ENCODE measurements around the gene CELF3. TPM values are rescaled to one million over a fixed set of nuclear protein-coding genes. Genes with fewer than 3 reads are reported as not detected.

The CELF3 gene
- polyA plus RNA-seq, 1 of the 3 experiments (the other 2 are of a cell fraction) = 0.25 TPM

DNA sequence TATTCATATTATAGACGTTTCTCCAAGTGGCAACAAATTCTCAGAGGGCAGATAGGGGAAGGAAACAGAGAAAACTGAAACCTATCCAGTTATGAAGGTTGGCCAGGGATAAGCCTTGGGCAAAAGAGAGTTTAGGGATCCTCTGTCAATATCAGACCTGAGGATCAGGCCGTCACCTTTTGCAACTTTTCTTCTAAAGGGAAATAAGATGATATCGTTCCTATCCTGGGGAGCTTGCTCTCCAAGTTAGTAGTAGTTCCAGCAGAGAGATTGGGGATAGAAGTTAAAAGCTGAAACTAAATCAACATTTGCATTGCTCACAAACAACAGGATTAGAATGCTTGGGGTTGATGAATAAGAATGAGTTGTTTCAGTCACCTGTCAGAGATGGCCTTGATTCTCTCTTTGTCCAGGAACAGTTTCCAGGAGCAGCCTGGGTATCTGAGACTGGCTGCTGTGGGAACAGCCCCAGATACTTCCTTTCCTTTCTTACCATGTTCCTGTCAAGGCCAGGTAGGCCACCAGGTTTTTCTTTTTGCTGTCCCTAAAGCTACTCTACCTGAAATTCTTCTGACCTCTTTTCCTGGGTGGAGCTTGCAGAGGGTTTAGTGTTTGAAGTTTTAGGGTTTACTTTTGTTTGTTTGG, 7.2 kb upstream of the CELF3 start:
- 65% methylated on average over 3 of the region's 3 CpGs for WGBS (ENCODE audit: low lambda C conversion rate)
- Histone ChIP-seq H3K79me2 (ENCODE audit: insufficient read depth) (no peaks in the 10 kb centered on the region), H3K9me3 (no peaks in the 10 kb centered on the region), H3K4me3 (ENCODE audit: low read depth in 2 of 2, low read length in 1 of 2) (no peak overlapping the region), H3K9me2 (no peaks in the 10 kb centered on the region), H3F3A (replicated peaks; ENCODE audit: insufficient read depth) (no peaks in the 10 kb centered on the region), H3K27me3 (ENCODE audit: insufficient read depth) (no peaks in the 10 kb centered on the region), H4K20me1 (ENCODE audit: insufficient read depth) (no peaks in the 10 kb centered on the region), H2AFZ (ENCODE audit: low read depth) (no peak overlapping the region), H3K9ac (no peak overlapping the region), H3K4me1 (ENCODE audit: control insufficient read depth in 1 of 2, insufficient read depth in 2 of 2, low read depth in 1 of 2, low read length in 1 of 2) (peaks cover 0 to 34% of the 10 kb centered on the region in 2 experiments; a peak in 2 of 4 replicates), H3K4me2 (no peak overlapping the region), H3K36me3 (replicated peaks in 1 of 2; ENCODE audit: control insufficient read depth in 1 of 2, insufficient read depth in 2 of 2, low read length in 1 of 2) (no peaks in the 10 kb centered on the region), H3K27ac (ENCODE audit: low read depth in 2 of 2, low read length in 1 of 2) (no peak overlapping the region)
- TF ChIP-seq SMC3 (IDR thresholded peaks at IDR 0.05; ENCODE audit: low read depth, low read length) = no peak
- TF ChIP-seq, protein P1, sequence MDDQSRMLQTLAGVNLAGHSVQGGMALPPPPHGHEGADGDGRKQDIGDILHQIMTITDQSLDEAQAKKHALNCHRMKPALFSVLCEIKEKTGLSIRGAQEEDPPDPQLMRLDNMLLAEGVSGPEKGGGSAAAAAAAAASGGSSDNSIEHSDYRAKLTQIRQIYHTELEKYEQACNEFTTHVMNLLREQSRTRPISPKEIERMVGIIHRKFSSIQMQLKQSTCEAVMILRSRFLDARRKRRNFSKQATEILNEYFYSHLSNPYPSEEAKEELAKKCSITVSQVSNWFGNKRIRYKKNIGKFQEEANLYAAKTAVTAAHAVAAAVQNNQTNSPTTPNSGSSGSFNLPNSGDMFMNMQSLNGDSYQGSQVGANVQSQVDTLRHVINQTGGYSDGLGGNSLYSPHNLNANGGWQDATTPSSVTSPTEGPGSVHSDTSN (IDR thresholded peaks at IDR 0.05) = no peak
- TF ChIP-seq FOXJ3 (CRISPR knock-in tag; IDR thresholded peaks at IDR 0.05) = no peak
- ChIA-PET CTCF (interaction anchor here (1.0 to 1.8 kb wide), 5 partner anchors 11 to 130 kb away, joined by 3 to 15 read pairs (median 4); no protein-coding TSS in a partner anchor), POLR2A (no interaction called here)
- no peak for DNase-seq

DNA sequence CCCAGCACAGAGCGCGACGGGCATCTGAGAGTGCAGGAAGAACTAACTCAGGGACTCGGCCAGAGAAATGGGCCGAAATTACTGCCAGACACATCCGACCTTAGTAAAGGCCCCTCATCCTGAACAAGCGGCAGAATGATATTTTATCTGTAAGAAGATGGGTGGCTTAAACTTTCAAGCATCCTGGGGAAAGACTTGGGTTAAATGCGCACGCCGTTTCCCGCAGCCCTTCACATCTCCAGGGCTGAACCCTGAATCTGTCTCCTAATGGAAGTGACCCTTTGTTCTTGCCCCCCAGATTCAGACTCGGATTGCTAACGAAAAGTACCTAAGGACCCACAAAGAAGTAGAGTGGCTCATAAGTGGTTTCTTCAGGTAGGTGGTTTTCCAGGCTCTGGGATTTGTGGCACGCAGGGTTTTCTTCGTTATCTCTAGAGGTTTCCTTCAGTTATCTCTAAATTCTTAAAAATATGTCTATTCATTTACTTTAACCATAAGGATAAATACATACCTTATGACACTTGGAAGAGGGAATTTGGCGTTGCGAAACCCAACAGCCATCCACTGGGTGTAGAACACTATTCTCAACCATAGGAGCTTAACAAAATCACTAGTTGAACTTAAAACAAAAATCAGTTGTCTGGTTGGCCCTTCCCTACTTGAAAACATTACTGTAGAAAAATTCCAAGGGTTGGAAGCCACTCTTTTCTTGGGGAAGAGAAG, 5.3 kb upstream of the CELF3 start:
- H3K4me3 ChIP-seq (ENCODE audit: low read depth in 2 of 2, low read length in 1 of 2) = peak overlapping the region; percentile 59 to 73
- no peaks in the 10 kb centered on the region for H3K79me2 ChIP-seq (ENCODE audit: insufficient read depth)
- no peak overlapping the region for H3K9ac ChIP-seq
- no peaks in the 10 kb centered on the region for H3K9me2 ChIP-seq
- peaks cover 0 to 36% of the 10 kb centered on the region in 2 experiments; a peak in 3 of 4 replicates for H3K4me1 ChIP-seq (ENCODE audit: control insufficient read depth in 1 of 2, insufficient read depth in 2 of 2, low read depth in 1 of 2, low read length in 1 of 2)
- peak overlapping the region; percentile 83 for H3K4me2 ChIP-seq
- H4K20me1 ChIP-seq (ENCODE audit: insufficient read depth) = no peaks in the 10 kb centered on the region
- 52% methylated on average over 17 of the region's 17 CpGs for WGBS (ENCODE audit: low lambda C conversion rate)
- no peaks in the 10 kb centered on the region for H3K36me3 ChIP-seq (replicated peaks in 1 of 2; ENCODE audit: control insufficient read depth in 1 of 2, insufficient read depth in 2 of 2, low read length in 1 of 2)
- ChIA-PET POLR2A (no interaction called here), CTCF (interaction anchor here (0.8 to 2.8 kb wide), 7 partner anchors 13 to 127 kb away, joined by 3 to 10 read pairs (median 3); no protein-coding TSS in a partner anchor)
- no peaks in the 10 kb centered on the region for H3K9me3 ChIP-seq
- H2AFZ ChIP-seq (ENCODE audit: low read depth) = peak overlapping the region; percentile 90; the same call in 1 of the 2 replicates
- H3K27ac ChIP-seq (ENCODE audit: low read depth in 2 of 2, low read length in 1 of 2) = no peak overlapping the region; a peak in 1 of 4 replicates
- no peak for DNase-seq
- no peaks in the 10 kb centered on the region for H3F3A ChIP-seq (replicated peaks; ENCODE audit: insufficient read depth)
- TF ChIP-seq GATA2 (CRISPR knock-in tag; IDR thresholded peaks at IDR 0.05) (no peak), GABPA (IDR thresholded peaks at IDR 0.05; ENCODE audit: low read depth) (no peak), NRF1 (IDR thresholded peaks at IDR 0.05; ENCODE audit: low read depth, low read length) (no peak), EZH2phosphoT487 (IDR thresholded peaks at IDR 0.05; ENCODE audit: borderline replicate concordance, low read depth) (no peak), CHD2 (IDR thresholded peaks at IDR 0.05; ENCODE audit: low read length, partially characterized antibody) (no peak), SMC3 (IDR thresholded peaks at IDR 0.05; ENCODE audit: low read depth, low read length) (no peak), FOSL2 (IDR thresholded peaks at IDR 0.05; ENCODE audit: borderline replicate concordance, low read depth) (no peak), EP300 (IDR thresholded peaks at IDR 0.05; ENCODE audit: borderline replicate concordance in 1 of 2, low read depth in 1 of 2, low read length in 1 of 2) (no peak), MEF2A (IDR thresholded peaks at IDR 0.05; ENCODE audit: borderline replicate concordance, low read depth) (no peak), RXRA (IDR thresholded peaks at IDR 0.05; ENCODE audit: borderline replicate concordance, low read depth) (no peak), SIN3A (IDR thresholded peaks at IDR 0.05; ENCODE audit: borderline replicate concordance, low read depth, low read length) (no peak), POLR2AphosphoS5 (IDR thresholded peaks at IDR 0.05; ENCODE audit: low read depth, low read length) (no peak)
- TF ChIP-seq, protein P2, sequence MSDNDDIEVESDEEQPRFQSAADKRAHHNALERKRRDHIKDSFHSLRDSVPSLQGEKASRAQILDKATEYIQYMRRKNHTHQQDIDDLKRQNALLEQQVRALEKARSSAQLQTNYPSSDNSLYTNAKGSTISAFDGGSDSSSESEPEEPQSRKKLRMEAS (IDR thresholded peaks at IDR 0.05; ENCODE audit: low read depth) = no peak
- TF ChIP-seq, protein P3, sequence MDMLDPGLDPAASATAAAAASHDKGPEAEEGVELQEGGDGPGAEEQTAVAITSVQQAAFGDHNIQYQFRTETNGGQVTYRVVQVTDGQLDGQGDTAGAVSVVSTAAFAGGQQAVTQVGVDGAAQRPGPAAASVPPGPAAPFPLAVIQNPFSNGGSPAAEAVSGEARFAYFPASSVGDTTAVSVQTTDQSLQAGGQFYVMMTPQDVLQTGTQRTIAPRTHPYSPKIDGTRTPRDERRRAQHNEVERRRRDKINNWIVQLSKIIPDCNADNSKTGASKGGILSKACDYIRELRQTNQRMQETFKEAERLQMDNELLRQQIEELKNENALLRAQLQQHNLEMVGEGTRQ (IDR thresholded peaks at IDR 0.05; ENCODE audit: borderline replicate concordance, low read depth, low read length) = no peak
- TF ChIP-seq, protein P4, sequence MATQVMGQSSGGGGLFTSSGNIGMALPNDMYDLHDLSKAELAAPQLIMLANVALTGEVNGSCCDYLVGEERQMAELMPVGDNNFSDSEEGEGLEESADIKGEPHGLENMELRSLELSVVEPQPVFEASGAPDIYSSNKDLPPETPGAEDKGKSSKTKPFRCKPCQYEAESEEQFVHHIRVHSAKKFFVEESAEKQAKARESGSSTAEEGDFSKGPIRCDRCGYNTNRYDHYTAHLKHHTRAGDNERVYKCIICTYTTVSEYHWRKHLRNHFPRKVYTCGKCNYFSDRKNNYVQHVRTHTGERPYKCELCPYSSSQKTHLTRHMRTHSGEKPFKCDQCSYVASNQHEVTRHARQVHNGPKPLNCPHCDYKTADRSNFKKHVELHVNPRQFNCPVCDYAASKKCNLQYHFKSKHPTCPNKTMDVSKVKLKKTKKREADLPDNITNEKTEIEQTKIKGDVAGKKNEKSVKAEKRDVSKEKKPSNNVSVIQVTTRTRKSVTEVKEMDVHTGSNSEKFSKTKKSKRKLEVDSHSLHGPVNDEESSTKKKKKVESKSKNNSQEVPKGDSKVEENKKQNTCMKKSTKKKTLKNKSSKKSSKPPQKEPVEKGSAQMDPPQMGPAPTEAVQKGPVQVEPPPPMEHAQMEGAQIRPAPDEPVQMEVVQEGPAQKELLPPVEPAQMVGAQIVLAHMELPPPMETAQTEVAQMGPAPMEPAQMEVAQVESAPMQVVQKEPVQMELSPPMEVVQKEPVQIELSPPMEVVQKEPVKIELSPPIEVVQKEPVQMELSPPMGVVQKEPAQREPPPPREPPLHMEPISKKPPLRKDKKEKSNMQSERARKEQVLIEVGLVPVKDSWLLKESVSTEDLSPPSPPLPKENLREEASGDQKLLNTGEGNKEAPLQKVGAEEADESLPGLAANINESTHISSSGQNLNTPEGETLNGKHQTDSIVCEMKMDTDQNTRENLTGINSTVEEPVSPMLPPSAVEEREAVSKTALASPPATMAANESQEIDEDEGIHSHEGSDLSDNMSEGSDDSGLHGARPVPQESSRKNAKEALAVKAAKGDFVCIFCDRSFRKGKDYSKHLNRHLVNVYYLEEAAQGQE (IDR thresholded peaks at IDR 0.05; ENCODE audit: low read depth, low read length) = no peak
- peaks cover 16% of the 10 kb centered on the region for H3K27me3 ChIP-seq (ENCODE audit: insufficient read depth)

Data from SK-N-SH (cell line).